Measurements from ENCODE around the gene KHNYN. TPM values are rescaled to one million over a fixed set of nuclear protein-coding genes. Genes with fewer than 3 reads are reported as not detected.

The KHNYN gene
- total and polyA plus RNA-seq, 2 experiments from 2014 or later = 2.7 to 28.1 TPM

GRCh38 chr14:24425704-24426103, 4.0 kb upstream of the KHNYN start:
- H3K79me2 ChIP-seq (replicated peaks; ENCODE audit: insufficient read depth) = no peaks in the 10 kb centered on the region
- H3K4me2 ChIP-seq = no peak overlapping the region
- H3K9me2 ChIP-seq (ENCODE audit: insufficient read depth) = no peaks in the 10 kb centered on the region
- no peak overlapping the region for H3K27ac ChIP-seq (ENCODE audit: low read depth)
- no peak overlapping the region for H3K4me3 Mint-ChIP-seq
- H3K9me3 Mint-ChIP-seq = no peaks in the 10 kb centered on the region
- H3K36me3 ChIP-seq (ENCODE audit: insufficient read depth) = no peaks in the 10 kb centered on the region
- H2AFZ ChIP-seq = no peak overlapping the region
- peaks cover 49% of the 10 kb centered on the region for H3K27me3 ChIP-seq (ENCODE audit: insufficient read depth)
- H4K20me1 ChIP-seq (replicated peaks; ENCODE audit: insufficient read depth) = no peaks in the 10 kb centered on the region
- H3F3A ChIP-seq (replicated peaks; ENCODE audit: low read depth) = 0 out of 2 replicates have a peak, but pooled peaks cover 4% of the 10 kb centered on the region
- H3K4me3 ChIP-seq = no peak overlapping the region
- TF ChIP-seq REST (IDR thresholded peaks at IDR 0.05; ENCODE audit: unreplicated experiment) = no peak
- TF ChIP-seq STAT1 (IDR thresholded peaks at IDR 0.05; ENCODE audit: unreplicated experiment) = no peak
- no peak for TF ChIP-seq POLR2AphosphoS5 (IDR thresholded peaks at IDR 0.05; ENCODE audit: low read depth)
- no peak for TF ChIP-seq CREB1 (CRISPR knock-in tag; IDR thresholded peaks at IDR 0.05; ENCODE audit: low read depth)
- TF ChIP-seq EZH2 (IDR thresholded peaks at IDR 0.05; ENCODE audit: low read depth, unreplicated experiment) = no peak
- TF ChIP-seq CTCF (conservative IDR thresholded peaks at IDR 0.05; ENCODE audit: low read depth in 2 of 2) = no peak
- no peak for TF ChIP-seq ZNF114 (CRISPR knock-in tag; IDR thresholded peaks at IDR 0.05)
- peaks cover 12% of the 10 kb centered on the region for H3K27me3 Mint-ChIP-seq (ENCODE audit: insufficient read depth, low read depth, poor library complexity)
- ATAC-seq = no peak
- DNase-seq (ENCODE audit: low spot score) = no peak
- no peak overlapping the region for H3K27ac Mint-ChIP-seq
- H3K36me3 Mint-ChIP-seq (ENCODE audit: low read depth) = no peaks in the 10 kb centered on the region
- H3K4me1 Mint-ChIP-seq = peaks cover 15% of the 10 kb centered on the region
- peaks cover 10% of the 10 kb centered on the region for H3K4me1 ChIP-seq (ENCODE audit: insufficient read depth)

- no peaks in the 10 kb centered on the region for H3K79me2 ChIP-seq (replicated peaks; ENCODE audit: insufficient read depth)
- H4K20me1 ChIP-seq (replicated peaks; ENCODE audit: insufficient read depth) = no peaks in the 10 kb centered on the region
- peaks cover 19% of the 10 kb centered on the region for H3K4me1 Mint-ChIP-seq
- peaks cover 9% of the 10 kb centered on the region for H3F3A ChIP-seq (replicated peaks; ENCODE audit: low read depth)
- H3K27me3 Mint-ChIP-seq (ENCODE audit: insufficient read depth, low read depth, poor library complexity) = peaks cover 17% of the 10 kb centered on the region
- H3K9me2 ChIP-seq (ENCODE audit: insufficient read depth) = no peaks in the 10 kb centered on the region
- H3K4me3 ChIP-seq = no peak overlapping the region
- peaks cover 17% of the 10 kb centered on the region for H3K4me1 ChIP-seq (ENCODE audit: insufficient read depth)
- H3K27ac Mint-ChIP-seq = no peak overlapping the region
- no peaks in the 10 kb centered on the region for H3K9me3 Mint-ChIP-seq
- H3K36me3 Mint-ChIP-seq (ENCODE audit: low read depth) = no peaks in the 10 kb centered on the region; the same call in 2 of the 3 replicates
- H3K4me3 Mint-ChIP-seq = peak overlapping the region; percentile 16; the same call in 1 of the 3 replicates
- no peaks in the 10 kb centered on the region for H3K36me3 ChIP-seq (ENCODE audit: insufficient read depth)
- H2AFZ ChIP-seq = peak overlapping the region; percentile 67; the same call in 1 of the 2 replicates
- DNase-seq (ENCODE audit: low spot score) (peak; percentile 22), ATAC-seq (no peak)
- no peak overlapping the region for H3K4me2 ChIP-seq
- no peak overlapping the region for H3K27ac ChIP-seq (ENCODE audit: low read depth)
- peaks cover 43% of the 10 kb centered on the region for H3K27me3 ChIP-seq (ENCODE audit: insufficient read depth)
- TF ChIP-seq ZNF331 (CRISPR knock-in tag; IDR thresholded peaks at IDR 0.05; ENCODE audit: low read depth) (no peak), CREB1 (CRISPR knock-in tag; IDR thresholded peaks at IDR 0.05; ENCODE audit: low read depth) (no peak), EZH2 (IDR thresholded peaks at IDR 0.05; ENCODE audit: low read depth, unreplicated experiment) (no peak), JUNB (IDR thresholded peaks at IDR 0.05; ENCODE audit: unreplicated experiment) (no peak), ETS1 (IDR thresholded peaks at IDR 0.05) (no peak), STAT1 (IDR thresholded peaks at IDR 0.05; ENCODE audit: unreplicated experiment) (no peak), EZH2phosphoT487 (IDR thresholded peaks at IDR 0.05; ENCODE audit: unreplicated experiment) (no peak)
Observed at GRCh38 chr14:24426150-24426911, 3.4 kb upstream of the KHNYN start.
